HK-2 (cell line): ENCODE measurements around the gene FOXI1.
A peak's percentile ranks its signal among the peaks of the same experiment; 100 is the strongest.

ENCODE experiments used
- DNase-seq: peaks from one replicate; pipeline ENCODE4 v3.0.0-alpha.2; 2018; ENCODE audit not compliant: unreplicated experiment

The FOXI1 gene

DNA sequence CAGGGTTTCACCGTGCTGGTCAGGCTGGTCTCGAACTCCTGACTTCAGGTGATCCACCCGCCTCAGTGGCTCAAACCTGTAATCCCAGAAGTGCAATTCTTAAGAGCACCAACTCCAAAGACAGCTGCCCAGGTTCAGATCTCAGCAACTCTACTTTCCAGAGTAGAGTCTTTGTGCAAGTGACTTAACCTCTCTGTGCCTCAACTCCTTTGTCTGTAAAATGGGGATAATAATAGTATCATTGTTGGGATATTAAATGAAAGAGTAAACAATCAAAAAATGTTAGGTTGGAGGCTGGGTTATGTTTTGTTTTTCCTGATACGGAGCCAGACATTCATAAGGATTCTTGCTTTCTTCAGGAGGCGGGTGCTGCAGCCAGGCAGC lies 45.0 kb downstream of the FOXI1 start:
- no peak for DNase-seq

- DNase-seq = peak; percentile 45
Measured at GRCh38 chr5:170151097-170151831, 45.6 kb downstream of the FOXI1 start.

DNA sequence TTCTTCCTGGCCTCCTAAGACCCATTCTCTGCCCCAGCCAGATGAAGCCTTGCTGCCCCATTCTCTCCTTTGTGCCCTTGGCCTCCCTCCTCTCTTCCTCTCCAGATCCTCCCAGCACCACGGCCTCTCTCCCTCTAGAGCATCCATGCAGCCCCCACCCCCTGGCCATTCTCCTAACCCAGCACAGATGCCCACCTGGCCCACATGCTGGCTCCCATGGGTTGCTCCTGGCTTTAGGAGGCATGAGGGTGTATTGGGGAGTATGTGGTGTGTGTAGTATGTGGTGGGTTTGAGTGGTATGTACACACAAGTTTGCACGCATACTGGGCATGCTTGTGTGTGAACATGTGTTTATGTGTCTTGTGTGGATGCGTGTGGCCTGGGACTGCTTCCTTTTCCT lies 47.1 kb downstream of the FOXI1 start:
- DNase-seq = no peak

DNA sequence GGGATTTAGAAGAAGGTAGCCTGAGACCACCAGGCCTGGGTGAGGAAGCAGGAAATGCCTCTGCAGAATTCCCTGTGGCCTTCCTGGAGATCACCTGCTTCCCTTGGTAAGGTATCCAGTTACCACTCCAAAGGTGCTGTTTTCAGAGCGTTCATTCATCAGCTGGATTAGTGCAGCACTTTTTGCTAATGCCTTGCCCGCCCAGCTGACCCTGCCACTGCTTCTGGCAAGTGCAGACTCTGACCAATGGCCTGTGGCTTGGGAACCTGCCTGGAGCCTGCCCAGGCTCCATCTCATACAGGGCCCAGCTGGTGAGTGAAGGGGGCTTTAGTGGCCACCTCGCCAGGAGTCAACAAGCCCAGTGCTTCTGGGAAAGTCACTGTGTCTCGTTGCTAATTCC lies 48.6 kb downstream of the FOXI1 start:
- DNase-seq = no peak

DNA sequence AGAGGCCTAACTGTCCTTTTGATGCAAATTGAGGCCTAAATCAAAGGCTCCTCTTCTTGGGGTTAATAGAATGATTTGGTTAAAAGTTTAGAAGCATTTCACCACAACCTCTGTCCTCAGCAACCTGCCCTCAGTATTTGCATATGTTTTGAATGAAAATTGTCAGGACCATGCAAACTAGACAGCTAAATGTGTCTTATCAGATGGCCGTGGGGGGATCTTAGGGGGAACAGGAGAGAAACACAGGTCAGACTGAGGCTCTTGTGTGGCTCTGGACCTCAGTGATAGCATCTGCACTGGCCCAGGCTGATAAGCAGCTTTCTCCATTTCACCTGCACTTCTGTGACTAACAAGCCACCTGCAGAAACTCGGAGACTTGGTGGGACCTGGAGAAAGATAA lies 49.0 kb downstream of the FOXI1 start:
- DNase-seq = no peak

DNA sequence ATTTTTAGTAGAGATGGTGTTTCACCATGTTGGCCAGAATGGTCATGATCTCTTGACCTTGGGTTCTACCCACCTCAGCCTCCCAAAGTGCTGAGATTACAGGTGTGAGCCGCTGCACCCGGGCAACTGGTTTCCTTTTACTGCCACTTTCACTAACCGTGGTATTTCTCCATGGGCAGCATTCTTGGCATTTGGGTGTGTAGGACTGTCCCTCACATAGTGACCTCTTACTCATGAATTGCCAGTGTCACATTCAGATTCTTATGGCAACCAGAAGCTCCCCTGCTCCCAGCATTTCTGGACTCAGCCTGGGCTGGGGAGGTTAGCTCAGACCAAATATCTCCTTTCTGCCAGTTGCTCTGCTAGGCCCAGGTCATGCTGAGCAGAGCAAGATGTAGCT lies 50.1 kb downstream of the FOXI1 start:
- DNase-seq = no peak

DNA sequence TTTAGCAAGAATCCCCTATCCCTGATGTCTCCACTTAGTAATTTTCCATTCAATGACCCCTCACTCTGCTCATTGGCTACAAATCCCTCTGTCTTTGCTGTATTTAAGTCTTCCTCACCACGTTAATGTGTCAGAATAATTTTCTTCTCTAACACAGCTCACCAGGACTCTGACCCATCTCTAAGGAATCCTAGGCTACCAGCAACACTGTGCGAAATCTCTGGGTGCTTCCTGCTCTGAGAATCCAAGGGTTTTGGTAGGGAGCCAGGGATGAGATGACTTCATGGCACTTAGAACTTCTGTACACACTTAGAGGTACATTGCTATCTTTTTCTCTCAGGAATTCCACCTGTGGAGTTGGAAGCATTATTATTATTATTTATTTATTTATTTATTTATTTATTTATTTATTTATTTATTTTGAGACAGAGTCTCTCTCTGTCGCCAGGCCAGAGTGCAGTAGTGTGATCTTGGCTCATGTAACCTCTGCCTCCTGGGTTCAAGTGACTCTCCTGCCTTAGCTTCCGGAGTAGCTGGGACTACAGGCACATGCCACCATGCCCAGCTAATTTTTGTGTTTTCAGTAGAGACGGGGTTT lies 53.5 kb downstream of the FOXI1 start:
- DNase-seq = no peak
